ENCODE data around the gene USP48. TPM values are rescaled to one million over a fixed set of nuclear protein-coding genes. Genes with fewer than 3 reads are reported as not detected.
A peak's percentile ranks its signal among the peaks of the same experiment; 100 is the strongest.

The USP48 gene
- total and polyA plus RNA-seq, 10 of the 15 experiments (the other 5 are each of a cell fraction or from before 2014, with no cell fraction given): 21.2 to 115 (median 75.5) TPM

DNA sequence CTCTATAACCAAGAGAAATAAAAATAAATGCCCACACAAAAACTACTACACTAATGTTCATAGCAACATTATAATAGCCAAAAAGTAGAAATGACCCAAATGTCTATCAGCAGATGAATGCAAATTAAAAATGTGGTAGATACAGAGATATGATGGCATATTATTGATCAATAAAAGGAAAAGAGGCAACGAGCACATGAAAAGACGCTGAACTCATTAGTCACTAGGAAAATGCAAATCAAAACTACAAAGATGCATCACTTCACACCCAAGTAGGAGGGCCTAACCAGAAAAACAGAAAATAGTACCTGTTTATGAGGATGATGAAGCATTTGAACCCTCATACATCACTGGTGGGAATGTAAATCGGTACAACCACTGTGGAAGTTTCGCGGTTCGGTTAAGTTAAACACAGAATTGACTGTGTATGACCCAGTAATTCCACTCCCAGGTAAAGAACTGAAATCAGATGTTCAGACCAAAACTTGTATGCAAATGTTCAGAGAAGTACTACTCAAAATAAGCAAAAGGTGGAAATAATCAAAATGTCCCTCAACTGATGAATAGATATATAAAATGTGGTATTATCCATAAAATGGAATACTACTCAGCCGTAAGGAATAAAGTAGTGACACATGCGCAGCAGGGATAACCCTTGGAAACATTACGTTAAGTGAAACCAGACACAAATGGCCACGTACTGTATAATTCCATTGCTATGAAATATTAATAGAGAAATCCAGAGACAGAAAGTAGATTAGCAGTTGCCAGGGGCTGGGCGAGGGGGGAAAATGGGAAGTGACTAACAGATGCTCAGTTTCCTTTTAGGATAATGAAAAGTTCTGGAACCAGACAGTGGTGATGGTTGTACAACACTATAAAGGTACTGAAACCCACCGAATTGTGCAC is 3.1 kb downstream of the USP48 start (continued):
- TF ChIP-seq ASH2L (IDR thresholded peaks at IDR 0.05; ENCODE audit: borderline replicate concordance, low read depth) (no peak), CREB1 (IDR thresholded peaks at IDR 0.05; ENCODE audit: low read depth) (peak; percentile 86), NBN (IDR thresholded peaks at IDR 0.05) (no peak; the same call in 1 of the 2 replicates), POLR2AphosphoS5 (IDR thresholded peaks at IDR 0.05; ENCODE audit: low read length) (peak; percentile 69), MYC (IDR thresholded peaks at IDR 0.05; ENCODE audit: insufficient read depth, insufficient read length, insufficient replicate concordance, low read length, severe bottlenecking) (no peak), NFYA (IDR thresholded peaks at IDR 0.05; ENCODE audit: borderline replicate concordance, low read depth, low read length) (no peak), EZH2 (IDR thresholded peaks at IDR 0.05; ENCODE audit: borderline replicate concordance, control insufficient read depth, low read depth, low read length) (no peak), KDM1A (IDR thresholded peaks at IDR 0.05; ENCODE audit: borderline replicate concordance) (no peak), MTA2 (IDR thresholded peaks at IDR 0.05; ENCODE audit: low read depth) (peak; percentile 90), NFIC (IDR thresholded peaks at IDR 0.05; ENCODE audit: low read depth, low read length) (peak; percentile 74), SMC3 (IDR thresholded peaks at IDR 0.05; ENCODE audit: borderline replicate concordance, low read length) (no peak), KLF5 (IDR thresholded peaks at IDR 0.05; ENCODE audit: partially characterized antibody) (no peak), SMAD5 (IDR thresholded peaks at IDR 0.05; ENCODE audit: low read depth) (no peak), ZZZ3 (IDR thresholded peaks at IDR 0.05; ENCODE audit: control insufficient read depth, insufficient read length, low read depth) (no peak), BRCA1 (IDR thresholded peaks at IDR 0.05; ENCODE audit: low read depth, low read length) (no peak), MEF2A (IDR thresholded peaks at IDR 0.05; ENCODE audit: insufficient read depth, low read depth, low read length) (peak; percentile 58; the same call in 1 of the 2 replicates), MTA3 (IDR thresholded peaks at IDR 0.05; ENCODE audit: borderline replicate concordance, low read length) (peak; percentile 65; the same call in 1 of the 2 replicates), WRNIP1 (IDR thresholded peaks at IDR 0.05; ENCODE audit: borderline replicate concordance, low read depth, low read length) (no peak)
- TF ChIP-seq, protein P1, sequence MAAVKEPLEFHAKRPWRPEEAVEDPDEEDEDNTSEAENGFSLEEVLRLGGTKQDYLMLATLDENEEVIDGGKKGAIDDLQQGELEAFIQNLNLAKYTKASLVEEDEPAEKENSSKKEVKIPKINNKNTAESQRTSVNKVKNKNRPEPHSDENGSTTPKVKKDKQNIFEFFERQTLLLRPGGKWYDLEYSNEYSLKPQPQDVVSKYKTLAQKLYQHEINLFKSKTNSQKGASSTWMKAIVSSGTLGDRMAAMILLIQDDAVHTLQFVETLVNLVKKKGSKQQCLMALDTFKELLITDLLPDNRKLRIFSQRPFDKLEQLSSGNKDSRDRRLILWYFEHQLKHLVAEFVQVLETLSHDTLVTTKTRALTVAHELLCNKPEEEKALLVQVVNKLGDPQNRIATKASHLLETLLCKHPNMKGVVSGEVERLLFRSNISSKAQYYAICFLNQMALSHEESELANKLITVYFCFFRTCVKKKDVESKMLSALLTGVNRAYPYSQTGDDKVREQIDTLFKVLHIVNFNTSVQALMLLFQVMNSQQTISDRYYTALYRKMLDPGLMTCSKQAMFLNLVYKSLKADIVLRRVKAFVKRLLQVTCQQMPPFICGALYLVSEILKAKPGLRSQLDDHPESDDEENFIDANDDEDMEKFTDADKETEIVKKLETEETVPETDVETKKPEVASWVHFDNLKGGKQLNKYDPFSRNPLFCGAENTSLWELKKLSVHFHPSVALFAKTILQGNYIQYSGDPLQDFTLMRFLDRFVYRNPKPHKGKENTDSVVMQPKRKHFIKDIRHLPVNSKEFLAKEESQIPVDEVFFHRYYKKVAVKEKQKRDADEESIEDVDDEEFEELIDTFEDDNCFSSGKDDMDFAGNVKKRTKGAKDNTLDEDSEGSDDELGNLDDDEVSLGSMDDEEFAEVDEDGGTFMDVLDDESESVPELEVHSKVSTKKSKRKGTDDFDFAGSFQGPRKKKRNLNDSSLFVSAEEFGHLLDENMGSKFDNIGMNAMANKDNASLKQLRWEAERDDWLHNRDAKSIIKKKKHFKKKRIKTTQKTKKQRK (IDR thresholded peaks at IDR 0.05; ENCODE audit: low read depth, low read length): no peak
- TF ChIP-seq, protein P2, sequence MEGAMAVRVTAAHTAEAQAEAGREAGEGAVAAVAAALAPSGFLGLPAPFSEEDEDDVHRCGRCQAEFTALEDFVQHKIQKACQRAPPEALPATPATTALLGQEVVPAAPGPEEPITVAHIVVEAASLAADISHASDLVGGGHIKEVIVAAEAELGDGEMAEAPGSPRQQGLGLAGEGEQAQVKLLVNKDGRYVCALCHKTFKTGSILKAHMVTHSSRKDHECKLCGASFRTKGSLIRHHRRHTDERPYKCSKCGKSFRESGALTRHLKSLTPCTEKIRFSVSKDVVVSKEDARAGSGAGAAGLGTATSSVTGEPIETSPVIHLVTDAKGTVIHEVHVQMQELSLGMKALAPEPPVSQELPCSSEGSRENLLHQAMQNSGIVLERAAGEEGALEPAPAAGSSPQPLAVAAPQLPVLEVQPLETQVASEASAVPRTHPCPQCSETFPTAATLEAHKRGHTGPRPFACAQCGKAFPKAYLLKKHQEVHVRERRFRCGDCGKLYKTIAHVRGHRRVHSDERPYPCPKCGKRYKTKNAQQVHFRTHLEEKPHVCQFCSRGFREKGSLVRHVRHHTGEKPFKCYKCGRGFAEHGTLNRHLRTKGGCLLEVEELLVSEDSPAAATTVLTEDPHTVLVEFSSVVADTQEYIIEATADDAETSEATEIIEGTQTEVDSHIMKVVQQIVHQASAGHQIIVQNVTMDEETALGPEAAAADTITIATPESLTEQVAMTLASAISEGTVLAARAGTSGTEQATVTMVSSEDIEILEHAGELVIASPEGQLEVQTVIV (IDR thresholded peaks at IDR 0.05; ENCODE audit: borderline replicate concordance, partially characterized antibody): no peak
- TF ChIP-seq, protein P3, sequence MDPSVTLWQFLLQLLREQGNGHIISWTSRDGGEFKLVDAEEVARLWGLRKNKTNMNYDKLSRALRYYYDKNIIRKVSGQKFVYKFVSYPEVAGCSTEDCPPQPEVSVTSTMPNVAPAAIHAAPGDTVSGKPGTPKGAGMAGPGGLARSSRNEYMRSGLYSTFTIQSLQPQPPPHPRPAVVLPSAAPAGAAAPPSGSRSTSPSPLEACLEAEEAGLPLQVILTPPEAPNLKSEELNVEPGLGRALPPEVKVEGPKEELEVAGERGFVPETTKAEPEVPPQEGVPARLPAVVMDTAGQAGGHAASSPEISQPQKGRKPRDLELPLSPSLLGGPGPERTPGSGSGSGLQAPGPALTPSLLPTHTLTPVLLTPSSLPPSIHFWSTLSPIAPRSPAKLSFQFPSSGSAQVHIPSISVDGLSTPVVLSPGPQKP (IDR thresholded peaks at IDR 0.05; ENCODE audit: low read depth, low read length): no peak

Data from GM12878 (cell line).